CD4-positive, alpha-beta memory T cell (primary cell): Measurements from ENCODE around the gene U2AF1L4. TPM values are rescaled to one million over a fixed set of nuclear protein-coding genes. Genes with fewer than 3 reads are reported as not detected.
A peak's percentile ranks its signal among the peaks of the same experiment; 100 is the strongest.
"Not testable (repeated sequence)": the region's sequence is repeated elsewhere in the genome, so short reads cannot be mapped to it uniquely, and the experiment has no call there.

Source experiments
- CTCF ChIA-PET: fragments of 350-600 bp; sonication (Branson Sonifier 250); formaldehyde crosslinking; loops from one replicate; lab custom pipeline; 2021; ENCODE audit warnings: inconsistent platforms; ENCODE audit not compliant: partially characterized antibody; lab: Charles Lee
- POLR2A ChIA-PET: fragments of 350-600 bp; sonication (Branson Sonifier 250); formaldehyde crosslinking; loops from one replicate; lab custom pipeline; 2021; ENCODE audit not compliant: partially characterized antibody; lab: Charles Lee
- DNase-seq, 5 donors: peaks; one replicate each; pipeline versions ENCODE4 v3.0.0 to v3.0.0-alpha.2; 2020 to 2022; ENCODE audit warnings: mixed read lengths in 1 of 5
- H3K27ac ChIP-seq: one replicate; pipeline ENCODE4 v1.7.0; 2013; ENCODE audit warnings: low read depth, low read length
- H3K27me3 ChIP-seq: 2 replicates; pipeline ENCODE4 v1.7.0; 2013; ENCODE audit warnings: mild to moderate bottlenecking, low read length, moderate library complexity; ENCODE audit not compliant: insufficient read depth
- H3K36me3 ChIP-seq: 2 replicates; pipeline ENCODE4 v1.7.0; 2013; ENCODE audit warnings: mild to moderate bottlenecking, low read length, moderate library complexity; ENCODE audit not compliant: insufficient read depth
- H3K4me1 ChIP-seq: 2 replicates; pipeline ENCODE4 v1.7.0; 2013; ENCODE audit warnings: mild to moderate bottlenecking, low read length, moderate library complexity; ENCODE audit not compliant: insufficient read depth
- H3K4me3 ChIP-seq, 2 donors: one replicate each; pipeline ENCODE4 v1.7.0; 2013; ENCODE audit warnings: low read length in 2 of 2, mild to moderate bottlenecking in 1 of 2
- H3K9me3 ChIP-seq, 2 donors: one replicate each; pipeline ENCODE4 v1.7.0; 2013; ENCODE audit warnings: low read length in 2 of 2, control low read depth in 1 of 2; ENCODE audit not compliant: control insufficient read depth in 1 of 2
- H3K27ac Mint-ChIP-seq, 7 donors: one replicate each; pipeline ENCODE4 v1.8.0; 2020 to 2021; ENCODE audit warnings: mixed read lengths in 7 of 7, mild to moderate bottlenecking in 6 of 7, inconsistent platforms in 3 of 7, moderate library complexity in 3 of 7
- H3K27me3 Mint-ChIP-seq, 2 donors: one replicate each; pipeline ENCODE4 v1.8.0; 2020 to 2021; ENCODE audit warnings: mixed read lengths in 2 of 2
- H3K36me3 Mint-ChIP-seq, 2 donors: one replicate each; pipeline ENCODE4 v1.8.0; 2020 to 2021; ENCODE audit warnings: mixed read lengths in 2 of 2, inconsistent platforms in 1 of 2, mild to moderate bottlenecking in 1 of 2
- H3K4me1 Mint-ChIP-seq, 4 donors: one replicate each; pipeline ENCODE4 v1.8.0; 2020 to 2021; ENCODE audit warnings: mixed read lengths in 4 of 4, mild to moderate bottlenecking in 1 of 4
- H3K4me3 Mint-ChIP-seq, 8 donors: one replicate each; pipeline ENCODE4 v1.8.0; 2020 to 2021; ENCODE audit warnings: mixed read lengths in 8 of 8, mild to moderate bottlenecking in 7 of 8, moderate library complexity in 6 of 8, inconsistent platforms in 3 of 8
- H3K9me3 Mint-ChIP-seq, 8 donors: one replicate each; pipeline ENCODE4 v1.8.0; 2020 to 2021; ENCODE audit warnings: mixed read lengths in 8 of 8, mild to moderate bottlenecking in 5 of 8, inconsistent platforms in 3 of 8, moderate library complexity in 1 of 8
- intact Hi-C: fragments of 100-400 bp; cut with micrococcal nuclease; formaldehyde crosslinking; loops from one replicate; pipeline ENCODE4 v1.15.1; 2023
- polyA plus RNA-seq, 2 donors: library from polyadenylated mRNA; unstranded; fragments of 300-500 nt; fragmentation: Illumina TruSeq; gene quantifications; one replicate each; pipeline ENCODE4 v1.2.3, GENCODE V29; 2021
- total RNA-seq, 2 experiments: library from RNA; stranded (reverse); gene quantifications; one replicate each; pipeline ENCODE4 v1.2.3, GENCODE V29; 2021

Gene U2AF1L4
- total and polyA plus RNA-seq, 4 experiments from 2014 or later, result 48.7 to 65.2 (median 55.7) TPM

DNA sequence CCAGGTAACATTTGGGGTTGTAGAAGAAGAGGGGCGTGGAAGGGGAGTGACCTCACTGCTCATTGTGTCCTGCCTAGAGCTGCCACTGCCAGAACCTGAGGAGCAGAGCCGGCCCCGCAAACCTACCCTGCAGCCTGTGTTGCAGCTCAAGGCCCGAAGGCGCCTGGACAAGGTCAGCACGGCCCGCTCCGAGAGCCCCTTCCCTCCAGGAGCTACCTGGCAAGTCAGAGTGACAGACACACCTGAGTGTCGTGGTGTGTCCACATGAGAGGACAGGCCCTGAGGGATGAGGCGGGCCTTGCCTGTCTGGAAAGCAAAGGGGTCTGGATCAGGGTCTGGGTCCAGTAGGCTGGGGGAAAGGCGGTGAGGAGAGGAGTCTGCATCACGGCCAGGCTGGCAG is 20.7 kb downstream of the U2AF1L4 start:
- ChIA-PET CTCF (no interaction called here), POLR2A (interaction anchor here (1.7 kb wide), 1 partner anchor 16 kb away, joined by 6 read pairs; no protein-coding TSS in a partner anchor)
- Mint-ChIP-seq H3K36me3 (peaks cover 43 to 72% of the 10 kb centered on the region in 2 donors), H3K4me1 (peaks cover 1 to 19% (median 4%) of the 10 kb centered on the region in 4 donors), H3K9me3 (no peaks in the 10 kb centered on the region), H3K4me3 (no peak overlapping the region), H3K27me3 (no peaks in the 10 kb centered on the region), H3K27ac (no peak overlapping the region)
- Histone ChIP-seq H3K27ac (no peak overlapping the region), H3K9me3 (no peaks in the 10 kb centered on the region), H3K36me3 (peaks cover 87% of the 10 kb centered on the region), H3K4me3 (no peak overlapping the region), H3K27me3 (no peaks in the 10 kb centered on the region), H3K4me1 (peaks cover 4% of the 10 kb centered on the region)
- DNase-seq, result no peak
- intact Hi-C loops, result no loop called here

DNA sequence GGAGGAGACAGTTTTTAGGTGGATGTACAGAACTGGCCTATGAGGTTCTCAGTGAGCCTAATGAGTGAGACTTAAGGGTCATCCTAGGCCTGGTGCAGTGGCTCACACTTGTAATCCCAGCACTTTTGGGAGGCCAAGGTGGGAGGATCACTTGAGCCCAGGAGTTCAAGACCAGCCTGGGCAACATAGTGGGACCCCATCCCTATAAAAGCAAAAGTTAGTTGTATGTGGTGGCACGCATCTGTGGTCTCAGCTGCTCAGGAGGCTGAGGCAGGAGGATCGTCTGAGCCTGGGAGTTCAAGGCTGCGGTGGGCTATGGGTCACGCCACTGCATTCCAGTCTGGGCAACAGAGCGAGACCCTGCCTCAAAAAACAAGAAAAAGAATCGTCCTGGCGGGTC is 21.1 kb downstream of the U2AF1L4 start:
- H3K27me3 ChIP-seq, intact Hi-C loops, H3K4me3 Mint-ChIP-seq, DNase-seq, H3K9me3 ChIP-seq, H3K9me3 Mint-ChIP-seq, H3K27me3 Mint-ChIP-seq, H3K27ac ChIP-seq, CTCF ChIA-PET, H3K4me3 ChIP-seq, H3K4me1 ChIP-seq: not testable (repeated sequence)
- H3K36me3 Mint-ChIP-seq, result peaks cover 41 to 68% of the 10 kb centered on the region in 2 donors
- POLR2A ChIA-PET, result interaction anchor here (1.7 kb wide), 1 partner anchor 16 kb away, joined by 6 read pairs; no protein-coding TSS in a partner anchor
- H3K36me3 ChIP-seq, result peaks cover 82% of the 10 kb centered on the region
- peak overlapping the region in 3 of 7 donors; percentile 35 to 48 (median 36) for H3K27ac Mint-ChIP-seq
- H3K4me1 Mint-ChIP-seq, result peaks cover 6 to 24% (median 8%) of the 10 kb centered on the region in 4 donors

DNA sequence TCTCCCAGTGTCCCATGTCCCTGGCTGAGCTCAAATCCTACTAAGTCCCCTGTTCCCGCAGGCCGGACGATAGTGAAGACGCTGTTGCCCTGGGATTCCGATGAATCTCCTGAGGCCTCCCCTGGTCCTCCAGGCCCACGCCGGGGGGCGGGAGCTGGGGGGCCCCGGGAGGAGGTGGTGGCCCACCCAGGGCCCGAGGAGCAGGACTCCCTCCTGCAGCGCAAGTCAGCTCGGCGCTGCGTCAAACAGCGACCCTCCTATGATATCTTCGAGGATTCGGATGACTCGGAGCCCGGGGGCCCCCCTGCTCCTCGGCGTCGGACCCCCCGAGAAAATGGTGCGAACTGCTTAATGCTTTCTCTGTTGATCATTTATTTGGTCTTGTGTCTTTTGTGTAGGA is 21.5 kb downstream of the U2AF1L4 start:
- peak overlapping the region in 3 of 7 donors; percentile 35 to 60 (median 36) for H3K27ac Mint-ChIP-seq
- peaks cover 9 to 28% (median 11%) of the 10 kb centered on the region in 4 donors for H3K4me1 Mint-ChIP-seq
- Histone ChIP-seq H3K4me3 (no peak overlapping the region), H3K27ac (no peak overlapping the region), H3K9me3 (no peaks in the 10 kb centered on the region), H3K4me1 (peaks cover 13% of the 10 kb centered on the region), H3K27me3 (no peaks in the 10 kb centered on the region), H3K36me3 (peaks cover 78% of the 10 kb centered on the region)
- DNase-seq, result no peak
- no peak overlapping the region for H3K4me3 Mint-ChIP-seq
- POLR2A ChIA-PET, result interaction anchor here (0.6 to 1.1 kb wide), 2 partner anchors 16 to 24 kb away, joined by 3 to 5 read pairs; partner anchors contain the start of gene LIN37
- CTCF ChIA-PET, result no interaction called here
- H3K27me3 Mint-ChIP-seq, result no peaks in the 10 kb centered on the region
- H3K36me3 Mint-ChIP-seq, result peaks cover 41 to 65% of the 10 kb centered on the region in 2 donors
- intact Hi-C loops, result no loop called here
- no peaks in the 10 kb centered on the region for H3K9me3 Mint-ChIP-seq

DNA sequence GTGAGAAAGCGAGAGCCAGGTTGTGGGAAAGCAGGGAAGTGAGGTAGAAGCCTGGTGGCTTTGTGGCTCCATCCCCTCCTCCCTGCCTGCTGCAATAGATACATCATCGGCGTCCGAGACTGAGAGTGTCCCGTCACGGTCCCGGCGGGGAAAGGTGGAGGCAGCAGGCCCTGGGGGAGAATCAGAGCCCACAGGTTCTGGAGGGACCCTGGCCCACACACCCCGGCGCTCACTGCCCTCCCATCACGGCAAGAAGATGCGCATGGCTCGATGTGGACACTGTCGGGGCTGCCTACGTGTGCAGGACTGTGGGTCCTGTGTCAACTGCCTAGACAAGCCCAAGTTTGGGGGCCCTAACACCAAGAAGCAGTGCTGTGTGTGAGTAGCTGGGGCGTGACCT is 22.3 kb downstream of the U2AF1L4 start:
- no peaks in the 10 kb centered on the region for H3K27me3 Mint-ChIP-seq
- H3K4me3 Mint-ChIP-seq, result no peak overlapping the region
- Histone ChIP-seq H3K36me3 (peaks cover 70% of the 10 kb centered on the region), H3K27me3 (no peaks in the 10 kb centered on the region), H3K27ac (no peak overlapping the region), H3K4me1 (peaks cover 14% of the 10 kb centered on the region), H3K4me3 (no peak overlapping the region), H3K9me3 (no peaks in the 10 kb centered on the region)
- POLR2A ChIA-PET, result interaction anchor here (1.1 kb wide), 1 partner anchor 17 kb away, joined by 5 read pairs; no protein-coding TSS in a partner anchor
- DNase-seq, result no peak
- intact Hi-C loops, result no loop called here
- H3K27ac Mint-ChIP-seq, result no peak overlapping the region
- H3K9me3 Mint-ChIP-seq, result no peaks in the 10 kb centered on the region
- CTCF ChIA-PET, result no interaction called here
- H3K4me1 Mint-ChIP-seq, result peaks cover 11 to 31% (median 13%) of the 10 kb centered on the region in 4 donors
- H3K36me3 Mint-ChIP-seq, result peaks cover 34 to 58% of the 10 kb centered on the region in 2 donors

DNA sequence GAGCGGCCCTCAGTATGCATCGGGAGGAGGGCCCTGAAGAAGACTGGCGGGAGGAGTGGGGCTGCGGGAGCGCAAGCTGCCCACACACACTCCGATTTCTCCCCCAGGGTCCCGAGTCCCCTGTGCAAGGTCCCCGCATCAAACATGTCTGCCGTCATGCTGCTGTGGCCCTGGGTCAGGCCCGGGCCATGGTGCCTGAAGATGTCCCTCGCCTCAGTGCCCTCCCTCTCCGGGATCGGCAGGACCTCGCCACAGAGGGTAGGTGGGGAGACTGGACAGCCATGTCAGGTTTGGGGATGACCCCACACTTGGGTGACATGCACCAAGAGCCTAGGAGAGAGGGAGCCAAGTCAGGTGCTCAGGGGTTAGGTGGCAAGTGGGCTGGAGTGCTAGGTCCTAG is 22.8 kb downstream of the U2AF1L4 start:
- CTCF ChIA-PET, result no interaction called here
- DNase-seq, result no peak
- POLR2A ChIA-PET, result interaction anchor here (0.7 to 1.7 kb wide), 2 partner anchors 10 to 20 kb away, joined by 3 to 8 read pairs; partner anchors contain the start of gene IGFLR1
- Mint-ChIP-seq H3K27me3 (no peaks in the 10 kb centered on the region), H3K27ac (no peak overlapping the region), H3K4me3 (peak overlapping the region in 1 of 8 donors; percentile 8), H3K36me3 (peaks cover 34 to 55% of the 10 kb centered on the region in 2 donors), H3K4me1 (peaks cover 11 to 31% (median 13%) of the 10 kb centered on the region in 4 donors), H3K9me3 (no peaks in the 10 kb centered on the region)
- no peak overlapping the region for H3K4me3 ChIP-seq
- H3K27ac ChIP-seq, result no peak overlapping the region
- H3K36me3 ChIP-seq, result peaks cover 66% of the 10 kb centered on the region
- H3K27me3 ChIP-seq, result no peaks in the 10 kb centered on the region
- no peaks in the 10 kb centered on the region for H3K9me3 ChIP-seq
- peaks cover 14% of the 10 kb centered on the region for H3K4me1 ChIP-seq
- intact Hi-C loops, result no loop called here

DNA sequence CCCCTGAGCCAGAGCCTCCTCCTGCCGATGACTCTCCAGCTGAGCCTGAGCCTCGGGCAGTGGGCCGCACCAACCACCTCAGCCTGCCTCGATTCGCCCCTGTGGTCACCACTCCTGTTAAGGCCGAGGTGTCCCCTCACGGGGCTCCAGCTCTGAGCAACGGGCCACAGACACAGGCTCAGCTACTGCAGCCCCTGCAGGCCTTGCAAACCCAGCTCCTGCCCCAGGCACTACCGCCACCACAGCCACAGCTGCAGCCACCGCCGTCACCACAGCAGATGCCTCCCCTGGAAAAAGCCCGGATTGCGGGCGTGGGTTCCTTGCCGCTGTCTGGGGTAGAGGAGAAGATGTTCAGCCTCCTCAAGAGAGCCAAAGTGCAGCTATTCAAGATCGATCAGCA is 23.8 kb downstream of the U2AF1L4 start:
- no peak overlapping the region for H3K27ac Mint-ChIP-seq
- H3K9me3 Mint-ChIP-seq, result no peaks in the 10 kb centered on the region
- peaks cover 28 to 51% of the 10 kb centered on the region in 2 donors for H3K36me3 Mint-ChIP-seq
- H3K4me3 Mint-ChIP-seq, result peak overlapping the region in 1 of 8 donors; percentile 10
- H3K4me1 ChIP-seq, result peaks cover 16% of the 10 kb centered on the region
- no peak for DNase-seq
- intact Hi-C loops, result no loop called here
- H3K36me3 ChIP-seq, result peaks cover 55% of the 10 kb centered on the region
- H3K27me3 Mint-ChIP-seq, result no peaks in the 10 kb centered on the region
- peaks cover 15 to 36% (median 19%) of the 10 kb centered on the region in 4 donors for H3K4me1 Mint-ChIP-seq
- H3K9me3 ChIP-seq, result no peaks in the 10 kb centered on the region
- no peak overlapping the region for H3K4me3 ChIP-seq
- ChIA-PET POLR2A (interaction anchor here (1.1 to 4.4 kb wide), 3 partner anchors 16 to 21 kb away, joined by 3 to 37 read pairs (median 8); partner anchors contain the start of gene IGFLR1), CTCF (no interaction called here)
- H3K27me3 ChIP-seq, result no peaks in the 10 kb centered on the region
- H3K27ac ChIP-seq, result no peak overlapping the region

DNA sequence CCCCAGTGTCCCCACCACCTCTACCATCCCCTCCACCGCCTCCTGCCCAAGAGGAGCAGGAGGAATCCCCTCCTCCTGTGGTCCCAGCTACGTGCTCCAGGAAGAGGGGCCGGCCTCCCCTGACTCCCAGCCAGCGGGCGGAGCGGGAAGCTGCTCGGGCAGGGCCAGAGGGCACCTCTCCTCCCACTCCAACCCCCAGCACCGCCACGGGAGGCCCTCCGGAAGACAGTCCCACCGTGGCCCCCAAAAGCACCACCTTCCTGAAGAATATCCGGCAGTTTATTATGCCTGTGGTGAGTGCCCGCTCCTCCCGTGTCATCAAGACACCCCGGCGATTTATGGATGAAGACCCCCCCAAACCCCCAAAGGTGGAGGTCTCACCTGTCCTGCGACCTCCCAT is 24.6 kb downstream of the U2AF1L4 start:
- no peaks in the 10 kb centered on the region for H3K9me3 ChIP-seq
- peaks cover 21 to 44% of the 10 kb centered on the region in 2 donors for H3K36me3 Mint-ChIP-seq
- intact Hi-C loops, result no loop called here
- no peak for DNase-seq
- POLR2A ChIA-PET, result interaction anchor here (1.1 to 4.4 kb wide), 2 partner anchors 17 to 19 kb away, joined by 3 to 37 read pairs; no protein-coding TSS in a partner anchor
- H3K4me3 ChIP-seq, result no peak overlapping the region
- peak overlapping the region in 1 of 7 donors; percentile 43 for H3K27ac Mint-ChIP-seq
- CTCF ChIA-PET, result interaction anchor here (0.8 kb wide), 1 partner anchor 26 kb away, joined by 3 read pairs; no protein-coding TSS in a partner anchor
- H3K4me1 Mint-ChIP-seq, result peaks cover 20 to 43% (median 26%) of the 10 kb centered on the region in 4 donors
- H3K9me3 Mint-ChIP-seq, result no peaks in the 10 kb centered on the region
- no peak overlapping the region for H3K27ac ChIP-seq
- no peaks in the 10 kb centered on the region for H3K27me3 Mint-ChIP-seq
- H3K4me1 ChIP-seq, result peaks cover 23% of the 10 kb centered on the region
- peaks cover 48% of the 10 kb centered on the region for H3K36me3 ChIP-seq
- no peaks in the 10 kb centered on the region for H3K27me3 ChIP-seq
- no peak overlapping the region for H3K4me3 Mint-ChIP-seq
